ENCODE measurements around the gene ZNF354C. TPM values are rescaled to one million over a fixed set of nuclear protein-coding genes. Genes with fewer than 3 reads are reported as not detected.

ZNF354C gene
- total and polyA plus RNA-seq, 2 of the 8 experiments (the other 6 are each of a cell fraction or from before 2014, with no cell fraction given), result 0.85 to 2.3 TPM

- Histone ChIP-seq H3K79me1 (ENCODE audit: low read depth, low read length) (no peaks in the 10 kb centered on the region), H3K14ac (ENCODE audit: insufficient read length) (no peak overlapping the region), H3K4ac (replicated peaks; ENCODE audit: insufficient read length, low read depth, low read length) (no peak overlapping the region), H2BK20ac (ENCODE audit: low read length) (no peak overlapping the region), H3K4me3 (ENCODE audit: extremely low read depth in 1 of 4, insufficient read depth in 2 of 4, low read depth in 3 of 4, low read length in 4 of 4) (no peak overlapping the region), H3K4me1 (replicated peaks in 1 of 4; ENCODE audit: control insufficient read depth in 3 of 4, insufficient read depth in 4 of 4, low read length in 3 of 4) (no peaks in the 10 kb centered on the region), H3K9ac (replicated peaks in 1 of 4; ENCODE audit: extremely low read depth in 1 of 4, low read depth in 3 of 4, low read length in 3 of 4) (no peak overlapping the region), H2BK15ac (ENCODE audit: low read length) (no peak overlapping the region), H4K91ac (replicated peaks; ENCODE audit: insufficient read length, low read length) (no peak overlapping the region), H3K23me2 (ENCODE audit: low read depth, low read length) (no peaks in the 10 kb centered on the region; the same call in 1 of the 2 replicates), H3K27me3 (replicated peaks in 1 of 4; ENCODE audit: control insufficient read depth in 3 of 4, extremely low read depth in 1 of 4, insufficient read depth in 3 of 4, low read length in 3 of 4) (no peaks in the 10 kb centered on the region), H3K79me2 (ENCODE audit: control insufficient read depth in 1 of 2, insufficient read depth in 2 of 2, low read length in 2 of 2) (no peaks in the 10 kb centered on the region), H2BK120ac (replicated peaks; ENCODE audit: low read depth, low read length) (no peak overlapping the region), H3K23ac (ENCODE audit: insufficient read length) (no peak overlapping the region), H4K8ac (ENCODE audit: extremely low read depth, insufficient read depth, low read length) (no peak overlapping the region), H3K4me2 (ENCODE audit: insufficient read depth in 1 of 2, low read depth in 2 of 2, low read length in 2 of 2) (no peak overlapping the region), H2BK5ac (ENCODE audit: low read depth, low read length) (no peak overlapping the region), H2AFZ (ENCODE audit: low read length) (no peak overlapping the region), H4K5ac (ENCODE audit: insufficient read length, low read depth, low read length) (no peak overlapping the region), H3K36me3 (ENCODE audit: control insufficient read depth in 2 of 4, insufficient read depth in 4 of 4, low read length in 3 of 4) (0 out of 8 replicates have a peak, but pooled peaks cover 0 to 2% (median 0%) of the 10 kb centered on the region in 4 experiments), H2BK12ac (ENCODE audit: low read depth, low read length) (no peak overlapping the region), H3K18ac (ENCODE audit: extremely low read depth, low read length) (no peak overlapping the region), H3K27ac (ENCODE audit: low read depth, low read length) (no peak overlapping the region; the same call in 1 of the 2 replicates), H3K9me3 (ENCODE audit: insufficient read depth in 2 of 2, low read depth in 1 of 2, low read length in 1 of 2) (peaks cover 58 to 85% of the 10 kb centered on the region in 2 experiments), H2AK5ac (ENCODE audit: low read depth, low read length) (no peak overlapping the region), H3K56ac (replicated peaks; ENCODE audit: insufficient read length, low read depth, low read length) (no peak overlapping the region), H4K20me1 (replicated peaks in 1 of 2; ENCODE audit: control insufficient read depth in 1 of 2, insufficient read depth in 2 of 2, low read length in 2 of 2) (no peaks in the 10 kb centered on the region)
- POLR2A ChIA-PET (ENCODE audit: partially characterized antibody), result no interaction called here
- 93% methylated on average over 9 of the region's 10 CpGs; no CpG with 5 or more reads in 1 of the 2 experiments for whole genome bisulfite sequencing, 2 experiments (ENCODE audit: extremely low coverage in 1 of 2, insufficient coverage in 1 of 2, insufficient read length in 1 of 2, insufficient replicate concordance in 2 of 2, low coverage in 1 of 2, low lambda C conversion rate in 2 of 2, missing lambda C conversion rate in 1 of 2)
- DNase-seq (ENCODE audit: low read depth in 1 of 2, low spot score in 2 of 2) (peak in 1 of 2 experiments; percentile 8), FAIRE-seq (no peak)
- CTCF ChIA-PET (ENCODE audit: partially characterized antibody), result no interaction called here
- TF ChIP-seq RNF2 (IDR thresholded peaks at IDR 0.05; ENCODE audit: borderline replicate concordance, low read depth, low read length, missing control alignments, poor library complexity, severe bottlenecking), result no peak
- no peak for TF ChIP-seq EZH2 (IDR thresholded peaks at IDR 0.05; ENCODE audit: low read depth, low read length, severe bottlenecking)
- no peak for TF ChIP-seq ASH2L (IDR thresholded peaks at IDR 0.05; ENCODE audit: low read length)
- no peak for TF ChIP-seq HDAC2 (IDR thresholded peaks at IDR 0.05; ENCODE audit: borderline replicate concordance in 1 of 2, low read depth in 2 of 2, low read length in 2 of 2)
- TF ChIP-seq SP1 (IDR thresholded peaks at IDR 0.05; ENCODE audit: low read depth, low read length), result no peak
- no peak for TF ChIP-seq HDAC6 (IDR thresholded peaks at IDR 0.05; ENCODE audit: low read depth, low read length)
- no peak for TF ChIP-seq CTCF (IDR thresholded peaks at IDR 0.05; ENCODE audit: control extremely low read depth in 1 of 3, insufficient read depth in 1 of 3, low read depth in 1 of 3, low read length in 3 of 3)
- TF ChIP-seq SUZ12 (IDR thresholded peaks at IDR 0.05; ENCODE audit: low read length), result no peak
- no peak for TF ChIP-seq KDM4A (IDR thresholded peaks at IDR 0.05; ENCODE audit: low read depth, low read length, severe bottlenecking)
Observed at GRCh38 chr5:179118756-179119414, 58.7 kb downstream of the ZNF354C start.
